ENCODE results near the gene TDRD12. TPM values are rescaled to one million over a fixed set of nuclear protein-coding genes. Genes with fewer than 3 reads are reported as not detected.
A peak's percentile ranks its signal among the peaks of the same experiment; 100 is the strongest.
"Not testable (repeated sequence)": the region's sequence is repeated elsewhere in the genome, so short reads cannot be mapped to it uniquely, and the experiment has no call there.

Gene TDRD12
- total RNA-seq, 4 donors from 2014 or later: 2.0 to 5.7 TPM; not detected in 2

- Histone ChIP-seq H3K4me1 (peaks cover 0 to 2% of the 10 kb centered on the region in 2 donors), H3K27ac (no peak overlapping the region), H3K27me3 (no peaks in the 10 kb centered on the region), H3K36me3 (no peaks in the 10 kb centered on the region), H3K9me3 (no peaks in the 10 kb centered on the region), H3K4me3 (no peak overlapping the region)
- TF ChIP-seq CTCF (IDR thresholded peaks at IDR 0.05) (no peak), POLR2A (IDR thresholded peaks at IDR 0.05) (no peak)
- DNase-seq: no peak
- intact Hi-C loops (cut with DNase I; ENCODE audit: low total_unique reads): no loop called here
Measured at GRCh38 chr19:32688311-32688710, 31.3 kb upstream of the TDRD12 start.

- peak; percentile 45 to 67 for DNase-seq
- no peaks in the 10 kb centered on the region for H3K9me3 ChIP-seq
- H3K4me1 ChIP-seq: peaks cover 0 to 4% of the 10 kb centered on the region in 2 donors
- H3K27ac ChIP-seq: peak within 1 kb of the TSS; percentile 62 to 64
- no peaks in the 10 kb centered on the region for H3K36me3 ChIP-seq
- no peaks in the 10 kb centered on the region for H3K27me3 ChIP-seq
- peak within 1 kb of the TSS; percentile 41 to 76 for H3K4me3 ChIP-seq
- TF ChIP-seq CTCF (IDR thresholded peaks at IDR 0.05) (no peak), POLR2A (IDR thresholded peaks at IDR 0.05) (peak in 1 of 2 donors; percentile 57)
- intact Hi-C loops (cut with DNase I; ENCODE audit: low total_unique reads): no loop called here
Measured at GRCh38 chr19:32691291-32691951, 28.1 kb upstream of the TDRD12 start, which contains the start of gene NUDT19. TSS of gene NUDT19 (plus strand) at chr19:32691821. CDS start at chr19:32691961, 140 bp downstream.

GRCh38 chr19:32691952-32692726 is 27.4 kb upstream of the TDRD12 start:
- Histone ChIP-seq H3K9me3 (no peaks in the 10 kb centered on the region), H3K27ac (peak overlapping the region; percentile 62 to 64), H3K27me3 (no peaks in the 10 kb centered on the region), H3K36me3 (no peaks in the 10 kb centered on the region), H3K4me1 (peaks cover 0 to 4% of the 10 kb centered on the region in 2 donors), H3K4me3 (peak overlapping the region; percentile 41 to 76)
- peak in 1 of 2 donors; percentile 35 for DNase-seq
- intact Hi-C loops (cut with DNase I; ENCODE audit: low total_unique reads): no loop called here
- TF ChIP-seq CTCF (IDR thresholded peaks at IDR 0.05): no peak

GRCh38 chr19:32692727-32693061 is 26.9 kb upstream of the TDRD12 start:
- peak overlapping the region; percentile 41 to 76 for H3K4me3 ChIP-seq
- TF ChIP-seq CTCF (IDR thresholded peaks at IDR 0.05) (no peak), POLR2A (IDR thresholded peaks at IDR 0.05) (no peak)
- intact Hi-C loops (cut with DNase I; ENCODE audit: low total_unique reads): no loop called here
- DNase-seq: no peak
- H3K9me3 ChIP-seq: no peaks in the 10 kb centered on the region
- H3K4me1 ChIP-seq: peaks cover 0 to 4% of the 10 kb centered on the region in 2 donors
- H3K27me3 ChIP-seq: no peaks in the 10 kb centered on the region
- no peaks in the 10 kb centered on the region for H3K36me3 ChIP-seq
- H3K27ac ChIP-seq: peak overlapping the region; percentile 62 to 64

- H3K4me1 ChIP-seq; H3K36me3 ChIP-seq; H3K9me3 ChIP-seq; DNase-seq; H3K27me3 ChIP-seq; H3K27ac ChIP-seq; intact Hi-C loops (cut with DNase I; ENCODE audit: low total_unique reads): not testable (repeated sequence)
- peak overlapping the region; percentile 41 to 76 for H3K4me3 ChIP-seq
Measured at GRCh38 chr19:32693151-32694108, 26.1 kb upstream of the TDRD12 start.

- H3K36me3 ChIP-seq; H3K27ac ChIP-seq; intact Hi-C loops (cut with DNase I; ENCODE audit: low total_unique reads); H3K4me1 ChIP-seq; H3K27me3 ChIP-seq; H3K9me3 ChIP-seq; H3K4me3 ChIP-seq; DNase-seq: not testable (repeated sequence)
Measured at GRCh38 chr19:32694316-32694715, 25.3 kb upstream of the TDRD12 start.

- H3K4me3 ChIP-seq; H3K27me3 ChIP-seq; intact Hi-C loops (cut with DNase I; ENCODE audit: low total_unique reads); H3K9me3 ChIP-seq; H3K27ac ChIP-seq; H3K4me1 ChIP-seq; H3K36me3 ChIP-seq; DNase-seq: not testable (repeated sequence)
Measured at GRCh38 chr19:32694851-32695250, 24.7 kb upstream of the TDRD12 start.

GRCh38 chr19:32695506-32695905 is 24.1 kb upstream of the TDRD12 start:
- not testable (repeated sequence) for H3K27ac ChIP-seq

More at GRCh38 chr19:32695506-32695905, 24.1 kb upstream of the TDRD12 start:
- H3K36me3 ChIP-seq; H3K9me3 ChIP-seq; H3K4me3 ChIP-seq; intact Hi-C loops (cut with DNase I; ENCODE audit: low total_unique reads); H3K4me1 ChIP-seq; DNase-seq; H3K27me3 ChIP-seq: not testable (repeated sequence)
